PFSK-1 (cell line): ENCODE data around the gene BPIFB2.

ENCODE experiments used
- POLR2AphosphoS5 ChIP-seq: IDR thresholded peaks from 2 replicates; pipeline ENCODE4 v1.6.1; 2012; ENCODE audit warnings: low read depth, mild to moderate bottlenecking, control low read depth, low read length, moderate library complexity
- SIN3A ChIP-seq: IDR thresholded peaks from 2 replicates; pipeline ENCODE4 v1.6.1; 2012; ENCODE audit warnings: mild to moderate bottlenecking, low read length, moderate library complexity, borderline replicate concordance; ENCODE audit not compliant: insufficient read depth
- TAF1 ChIP-seq: IDR thresholded peaks from 2 replicates; pipeline ENCODE4 v1.6.1; 2012; ENCODE audit warnings: low read length, control low read depth, borderline replicate concordance; ENCODE audit not compliant: insufficient read depth
- TF ChIP-seq, protein P1 (sequence below), 2 experiments: IDR thresholded peaks; 2 replicates each; pipeline versions ENCODE4 v1.6.1 to v1.8.0; 2011 to 2012; ENCODE audit warnings: low read depth in 2 of 2, low read length in 2 of 2, control low read depth in 1 of 2, inconsistent platforms in 1 of 2, mild to moderate bottlenecking in 1 of 2, moderate library complexity in 1 of 2; ENCODE audit not compliant: insufficient read depth in 1 of 2

- no peak for TF ChIP-seq TAF1
- TF ChIP-seq, protein P1, sequence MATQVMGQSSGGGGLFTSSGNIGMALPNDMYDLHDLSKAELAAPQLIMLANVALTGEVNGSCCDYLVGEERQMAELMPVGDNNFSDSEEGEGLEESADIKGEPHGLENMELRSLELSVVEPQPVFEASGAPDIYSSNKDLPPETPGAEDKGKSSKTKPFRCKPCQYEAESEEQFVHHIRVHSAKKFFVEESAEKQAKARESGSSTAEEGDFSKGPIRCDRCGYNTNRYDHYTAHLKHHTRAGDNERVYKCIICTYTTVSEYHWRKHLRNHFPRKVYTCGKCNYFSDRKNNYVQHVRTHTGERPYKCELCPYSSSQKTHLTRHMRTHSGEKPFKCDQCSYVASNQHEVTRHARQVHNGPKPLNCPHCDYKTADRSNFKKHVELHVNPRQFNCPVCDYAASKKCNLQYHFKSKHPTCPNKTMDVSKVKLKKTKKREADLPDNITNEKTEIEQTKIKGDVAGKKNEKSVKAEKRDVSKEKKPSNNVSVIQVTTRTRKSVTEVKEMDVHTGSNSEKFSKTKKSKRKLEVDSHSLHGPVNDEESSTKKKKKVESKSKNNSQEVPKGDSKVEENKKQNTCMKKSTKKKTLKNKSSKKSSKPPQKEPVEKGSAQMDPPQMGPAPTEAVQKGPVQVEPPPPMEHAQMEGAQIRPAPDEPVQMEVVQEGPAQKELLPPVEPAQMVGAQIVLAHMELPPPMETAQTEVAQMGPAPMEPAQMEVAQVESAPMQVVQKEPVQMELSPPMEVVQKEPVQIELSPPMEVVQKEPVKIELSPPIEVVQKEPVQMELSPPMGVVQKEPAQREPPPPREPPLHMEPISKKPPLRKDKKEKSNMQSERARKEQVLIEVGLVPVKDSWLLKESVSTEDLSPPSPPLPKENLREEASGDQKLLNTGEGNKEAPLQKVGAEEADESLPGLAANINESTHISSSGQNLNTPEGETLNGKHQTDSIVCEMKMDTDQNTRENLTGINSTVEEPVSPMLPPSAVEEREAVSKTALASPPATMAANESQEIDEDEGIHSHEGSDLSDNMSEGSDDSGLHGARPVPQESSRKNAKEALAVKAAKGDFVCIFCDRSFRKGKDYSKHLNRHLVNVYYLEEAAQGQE (IDR thresholded peaks at IDR 0.05; ENCODE audit: insufficient read depth in 1 of 2, low read depth in 2 of 2, low read length in 2 of 2): no peak
- no peak for TF ChIP-seq SIN3A
- TF ChIP-seq POLR2AphosphoS5: no peak
These were observed 31.5 kb upstream of the BPIFB2 start for GRCh38 chr20:32975698-32976674.
